Measurements from ENCODE around the gene BLNK.

The BLNK gene

DNA sequence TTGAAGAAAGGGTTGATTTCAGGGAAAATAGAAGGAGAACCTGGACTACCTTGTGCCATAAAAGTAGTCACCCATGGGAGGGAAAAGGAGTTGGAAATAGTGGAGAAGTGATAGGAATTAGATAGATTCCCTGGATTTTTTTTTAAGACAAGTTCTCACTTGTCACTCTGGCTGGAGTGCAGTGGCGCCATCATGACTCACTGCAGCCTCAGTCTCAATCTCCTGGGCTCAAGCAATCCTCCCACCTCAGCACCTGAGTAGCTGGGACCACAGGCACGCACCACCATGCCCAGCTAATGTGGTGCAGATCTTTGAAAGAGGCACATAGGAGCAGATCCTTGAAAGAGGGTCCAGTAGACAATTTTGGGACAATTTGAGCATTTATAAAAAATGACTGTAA is 9.5 kb upstream of the BLNK start:
- DNase-seq (ENCODE audit: low spot score), result no peak
- in situ Hi-C loops (cut with MboI; ENCODE audit: low pct_unique_long_range_greater_than_20kb, low sequenced_read_pairs, unreplicated experiment), result no loop called here
- TF ChIP-seq, protein P1, sequence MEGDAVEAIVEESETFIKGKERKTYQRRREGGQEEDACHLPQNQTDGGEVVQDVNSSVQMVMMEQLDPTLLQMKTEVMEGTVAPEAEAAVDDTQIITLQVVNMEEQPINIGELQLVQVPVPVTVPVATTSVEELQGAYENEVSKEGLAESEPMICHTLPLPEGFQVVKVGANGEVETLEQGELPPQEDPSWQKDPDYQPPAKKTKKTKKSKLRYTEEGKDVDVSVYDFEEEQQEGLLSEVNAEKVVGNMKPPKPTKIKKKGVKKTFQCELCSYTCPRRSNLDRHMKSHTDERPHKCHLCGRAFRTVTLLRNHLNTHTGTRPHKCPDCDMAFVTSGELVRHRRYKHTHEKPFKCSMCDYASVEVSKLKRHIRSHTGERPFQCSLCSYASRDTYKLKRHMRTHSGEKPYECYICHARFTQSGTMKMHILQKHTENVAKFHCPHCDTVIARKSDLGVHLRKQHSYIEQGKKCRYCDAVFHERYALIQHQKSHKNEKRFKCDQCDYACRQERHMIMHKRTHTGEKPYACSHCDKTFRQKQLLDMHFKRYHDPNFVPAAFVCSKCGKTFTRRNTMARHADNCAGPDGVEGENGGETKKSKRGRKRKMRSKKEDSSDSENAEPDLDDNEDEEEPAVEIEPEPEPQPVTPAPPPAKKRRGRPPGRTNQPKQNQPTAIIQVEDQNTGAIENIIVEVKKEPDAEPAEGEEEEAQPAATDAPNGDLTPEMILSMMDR (IDR thresholded peaks at IDR 0.05; ENCODE audit: extremely low read depth, insufficient read depth, missing control alignments), result no peak

DNA sequence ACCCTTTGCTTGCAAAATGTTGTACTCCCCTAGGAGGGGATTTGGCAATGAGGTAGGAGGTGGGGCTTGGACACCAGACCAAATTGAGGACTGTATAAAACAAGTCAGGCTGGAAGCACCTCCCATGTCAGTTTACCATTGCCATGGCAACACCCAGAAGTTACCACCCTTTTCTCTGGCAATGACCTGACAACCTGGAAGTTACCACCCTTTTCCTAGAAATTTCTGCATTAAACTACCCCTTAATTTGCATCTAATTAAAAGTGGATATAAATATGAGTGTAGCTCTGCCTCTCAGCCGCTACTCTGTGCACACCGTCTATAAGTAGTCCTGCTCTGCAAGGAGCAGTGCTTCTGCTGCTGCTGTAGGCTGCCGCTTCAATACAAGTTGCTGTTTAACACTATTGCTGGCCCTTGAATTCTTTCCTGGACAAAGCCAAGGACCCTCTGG is 7.8 kb upstream of the BLNK start:
- in situ Hi-C loops (cut with MboI; ENCODE audit: low pct_unique_long_range_greater_than_20kb, low sequenced_read_pairs, unreplicated experiment), result no loop called here
- DNase-seq (ENCODE audit: low spot score), result no peak
- TF ChIP-seq, protein P1 (IDR thresholded peaks at IDR 0.05; ENCODE audit: extremely low read depth, insufficient read depth, missing control alignments), result no peak

DNA sequence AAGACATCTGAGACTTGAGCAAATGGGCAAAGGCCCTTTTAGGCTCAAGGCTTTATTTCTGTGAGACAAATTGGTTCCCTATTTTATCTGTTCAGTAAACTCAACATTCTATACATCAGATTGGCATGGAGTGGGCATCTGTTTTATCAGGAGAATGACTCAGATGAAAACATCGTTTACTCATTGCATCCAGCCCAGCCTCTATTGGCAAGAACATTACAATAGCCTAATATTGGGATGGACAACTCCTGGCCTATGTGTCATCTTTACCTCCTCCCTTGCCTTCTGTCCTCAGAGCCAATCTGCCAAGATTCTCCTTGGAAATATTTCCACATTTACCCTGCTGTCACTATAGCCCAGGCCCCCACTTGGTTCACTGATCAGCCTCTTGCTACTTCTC is 5.5 kb upstream of the BLNK start:
- TF ChIP-seq, protein P1 (IDR thresholded peaks at IDR 0.05; ENCODE audit: extremely low read depth, insufficient read depth, missing control alignments), result no peak
- in situ Hi-C loops (cut with MboI; ENCODE audit: low pct_unique_long_range_greater_than_20kb, low sequenced_read_pairs, unreplicated experiment), result no loop called here
- no peak for DNase-seq (ENCODE audit: low spot score)

DNA sequence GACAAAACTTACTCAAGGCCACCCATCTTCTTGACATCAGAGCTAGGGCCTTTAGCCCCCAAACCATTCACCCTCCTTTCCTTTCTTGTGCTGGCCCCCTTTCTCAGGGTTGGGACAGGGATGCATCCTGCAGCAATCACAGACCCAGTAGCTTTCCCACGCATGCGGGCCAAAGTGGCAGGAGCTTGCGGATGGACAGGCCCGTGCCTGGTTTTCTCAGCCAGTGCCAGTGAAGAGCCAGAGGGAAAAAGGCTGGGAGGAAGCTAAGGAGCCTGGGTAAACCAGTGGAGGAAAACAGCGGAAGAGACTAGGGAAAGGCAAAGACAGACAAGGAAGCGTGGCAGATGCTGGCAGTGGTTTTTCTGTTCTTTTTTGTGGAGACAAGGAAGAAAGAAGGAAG is 5.1 kb upstream of the BLNK start:
- in situ Hi-C loops (cut with MboI; ENCODE audit: low pct_unique_long_range_greater_than_20kb, low sequenced_read_pairs, unreplicated experiment), result no loop called here
- no peak for DNase-seq (ENCODE audit: low spot score)
- TF ChIP-seq, protein P1 (IDR thresholded peaks at IDR 0.05; ENCODE audit: extremely low read depth, insufficient read depth, missing control alignments), result no peak

DNA sequence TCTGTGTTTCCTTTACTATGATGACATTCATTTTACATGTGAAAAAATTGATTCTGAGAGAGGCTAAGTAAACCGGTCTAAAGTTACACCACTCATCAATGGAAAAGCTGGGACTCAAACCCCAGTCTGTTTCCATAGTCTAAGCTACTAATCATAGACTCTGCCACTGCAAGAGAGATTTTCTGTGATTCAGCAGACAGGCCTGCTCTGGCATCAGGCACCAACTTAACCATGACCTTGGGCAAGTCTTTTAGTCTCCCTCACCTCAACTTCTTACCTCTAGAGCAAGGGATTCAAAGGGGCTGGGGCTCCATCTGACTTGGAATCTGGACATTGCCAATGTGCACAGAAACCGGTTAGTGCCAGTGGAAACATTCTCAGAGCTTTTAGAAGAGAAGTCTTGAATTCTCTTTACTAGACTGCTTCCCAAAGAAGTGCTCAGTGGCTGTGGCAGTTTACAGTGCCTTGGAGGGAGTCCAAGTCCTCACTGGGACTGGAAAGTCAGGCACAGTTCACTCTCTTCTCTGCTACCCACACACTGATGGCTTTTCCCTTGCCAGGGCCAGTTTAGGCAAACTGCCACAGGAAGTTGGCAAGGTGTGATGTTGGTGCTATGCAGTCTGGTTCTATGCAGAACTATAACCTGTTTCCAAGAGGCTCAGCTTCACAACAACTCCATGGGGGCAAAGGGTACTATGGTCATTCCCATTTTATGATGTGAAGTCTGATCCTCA is 4.5 kb upstream of the BLNK start:
- TF ChIP-seq, protein P1 (IDR thresholded peaks at IDR 0.05; ENCODE audit: extremely low read depth, insufficient read depth, missing control alignments), result no peak
- DNase-seq (ENCODE audit: low spot score), result no peak
- in situ Hi-C loops (cut with MboI; ENCODE audit: low pct_unique_long_range_greater_than_20kb, low sequenced_read_pairs, unreplicated experiment), result no loop called here

DNA sequence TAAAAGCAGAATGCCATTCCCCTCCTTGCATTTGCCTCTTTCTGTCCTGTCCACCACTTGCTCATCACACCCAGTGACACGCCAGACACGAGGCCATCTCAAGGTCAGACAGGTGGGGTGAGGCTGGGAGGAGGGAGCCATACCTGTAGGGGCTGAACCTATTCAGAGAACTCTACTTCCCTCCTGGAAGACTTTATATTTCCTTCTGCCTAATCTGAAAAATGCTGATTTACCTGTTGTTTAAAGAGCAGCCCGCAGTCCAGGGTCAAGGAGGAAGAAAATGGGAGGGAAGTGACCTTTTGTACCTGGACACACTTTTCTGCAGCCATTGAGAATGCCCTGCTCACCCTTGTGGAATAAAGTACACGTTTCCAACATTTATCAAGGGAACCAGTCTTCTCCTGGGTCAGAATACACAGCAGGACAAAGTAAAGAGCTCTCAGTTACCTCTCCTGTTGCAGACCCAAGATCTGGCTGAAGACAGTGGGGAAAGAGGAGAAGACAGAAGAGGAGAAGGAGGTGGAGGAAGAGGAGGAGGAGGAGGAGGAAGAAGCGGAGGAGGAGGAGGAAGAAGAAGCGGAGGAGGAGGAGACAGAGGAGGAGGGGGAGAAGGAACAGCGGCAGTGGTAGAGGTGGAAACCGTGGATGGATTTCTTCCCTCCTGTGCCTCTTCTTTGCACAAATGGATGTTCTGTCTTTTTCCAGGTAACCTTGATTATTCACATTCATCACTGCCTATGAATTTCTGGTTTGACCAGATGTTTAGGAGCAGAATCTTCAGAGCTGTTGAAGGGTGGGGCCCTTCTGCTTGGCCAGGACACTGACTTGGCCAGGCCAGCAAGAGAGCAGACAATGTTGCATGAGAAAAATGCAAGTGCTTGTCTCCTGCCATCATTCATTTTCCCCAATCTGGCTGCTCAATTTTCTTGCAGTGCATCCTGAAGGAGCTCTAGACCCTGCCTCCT is 1.2 kb upstream of the BLNK start:
- TF ChIP-seq, protein P1 (IDR thresholded peaks at IDR 0.05; ENCODE audit: extremely low read depth, insufficient read depth, missing control alignments), result no peak
- in situ Hi-C loops (cut with MboI; ENCODE audit: low pct_unique_long_range_greater_than_20kb, low sequenced_read_pairs, unreplicated experiment), result no loop called here
- no peak for DNase-seq (ENCODE audit: low spot score)

Data from GM13977 (cell line).